WTC11 (cell line): ENCODE results near the gene PNPLA6.

ENCODE experiments used
- CREM ChIP-seq: sonication (generic); formaldehyde crosslinking; IDR thresholded peaks from 2 replicates; pipeline ENCODE4 v1.8.1; 2022; ENCODE audit warnings: mild to moderate bottlenecking, missing genetic modification reagents, moderate library complexity
- EMX1 ChIP-seq: fragments of 250-450 bp; sonication (Bioruptor Pico); IDR thresholded peaks from 2 replicates; pipeline ENCODE4 v1.8.0; 2021; ENCODE audit warnings: mild to moderate bottlenecking
- NR2C2 ChIP-seq: sonication (generic); formaldehyde crosslinking; IDR thresholded peaks from 2 replicates; pipeline ENCODE4 v1.8.0; 2022; ENCODE audit warnings: mild to moderate bottlenecking, missing genetic modification reagents
- NR3C1 ChIP-seq: sonication (generic); formaldehyde crosslinking; conservative IDR thresholded peaks from 2 replicates; pipeline ENCODE4 v1.8.1; 2023; ENCODE audit warnings: low read depth, mild to moderate bottlenecking, missing genetic modification reagents
- TP53 ChIP-seq: sonication (generic); formaldehyde crosslinking; IDR thresholded peaks from 2 replicates; pipeline ENCODE4 v1.8.1; 2023; ENCODE audit warnings: mild to moderate bottlenecking, missing genetic modification reagents

- TF ChIP-seq NR3C1 (CRISPR knock-in tag) (no peak), CREM (CRISPR knock-in tag) (no peak), TP53 (CRISPR knock-in tag) (no peak), NR2C2 (CRISPR knock-in tag) (no peak), EMX1 (CRISPR knock-in tag) (no peak)
Measured at GRCh38 chr19:7529610-7530490, 5.7 kb upstream of the PNPLA6 start.
